HG03378 (cell line): Measurements from ENCODE around the gene GPR35.

Experiments
- ATAC-seq: cut with Tn5 transposase; IDR thresholded peaks from one replicate; pipeline ENCODE4 v1.9.1; 2021; ENCODE audit warnings: mild to moderate bottlenecking, moderate library complexity; ENCODE audit not compliant: unreplicated experiment

Gene GPR35

GRCh38 chr2:240622060-240622411 lies 3.2 kb upstream of the GPR35 start:
- no peak for ATAC-seq

GRCh38 chr2:240622531-240623235 lies 2.6 kb upstream of the GPR35 start:
- ATAC-seq: no peak

- no peak for ATAC-seq
These were observed 1.7 kb upstream of the GPR35 start for GRCh38 chr2:240623531-240624010.

GRCh38 chr2:240624011-240624949 lies 1.0 kb upstream of the GPR35 start:
- ATAC-seq: no peak

GRCh38 chr2:240626531-240627300 lies 1.4 kb downstream of the GPR35 start:
- no peak for ATAC-seq

GRCh38 chr2:240627736-240628506 lies 2.6 kb downstream of the GPR35 start:
- no peak for ATAC-seq

- ATAC-seq: no peak
These were observed 3.2 kb downstream of the GPR35 start for GRCh38 chr2:240628507-240628807.

- no peak for ATAC-seq
These were observed 3.7 kb downstream of the GPR35 start for GRCh38 chr2:240628808-240629618.

GRCh38 chr2:240629619-240629967 lies 4.3 kb downstream of the GPR35 start:
- no peak for ATAC-seq

- ATAC-seq: no peak
These were observed 4.9 kb downstream of the GPR35 start for GRCh38 chr2:240629968-240630770.

- no peak for ATAC-seq
These were observed 5.7 kb downstream of the GPR35 start for GRCh38 chr2:240630771-240631547.

GRCh38 chr2:240631548-240632305 lies 6.4 kb downstream of the GPR35 start:
- no peak for ATAC-seq

GRCh38 chr2:240632306-240632721 lies 7.0 kb downstream of the GPR35 start:
- ATAC-seq: no peak

GRCh38 chr2:240635121-240635997 lies 10.1 kb downstream of the GPR35 start:
- ATAC-seq: no peak

- ATAC-seq: no peak
These were observed 10.8 kb downstream of the GPR35 start for GRCh38 chr2:240635998-240636547.

- ATAC-seq: no peak
These were observed 11.4 kb downstream of the GPR35 start for GRCh38 chr2:240636563-240637115.
